NCI-H1436 (cell line): ENCODE measurements around the gene DYNLT1.
"Not testable (repeated sequence)": the region's sequence is repeated elsewhere in the genome, so short reads cannot be mapped to it uniquely, and the experiment has no call there.

Source experiments
- DNase-seq: peaks from one replicate; lab custom pipeline; 2025; lab: John Stamatoyannopoulos, UW

Gene DYNLT1

DNA sequence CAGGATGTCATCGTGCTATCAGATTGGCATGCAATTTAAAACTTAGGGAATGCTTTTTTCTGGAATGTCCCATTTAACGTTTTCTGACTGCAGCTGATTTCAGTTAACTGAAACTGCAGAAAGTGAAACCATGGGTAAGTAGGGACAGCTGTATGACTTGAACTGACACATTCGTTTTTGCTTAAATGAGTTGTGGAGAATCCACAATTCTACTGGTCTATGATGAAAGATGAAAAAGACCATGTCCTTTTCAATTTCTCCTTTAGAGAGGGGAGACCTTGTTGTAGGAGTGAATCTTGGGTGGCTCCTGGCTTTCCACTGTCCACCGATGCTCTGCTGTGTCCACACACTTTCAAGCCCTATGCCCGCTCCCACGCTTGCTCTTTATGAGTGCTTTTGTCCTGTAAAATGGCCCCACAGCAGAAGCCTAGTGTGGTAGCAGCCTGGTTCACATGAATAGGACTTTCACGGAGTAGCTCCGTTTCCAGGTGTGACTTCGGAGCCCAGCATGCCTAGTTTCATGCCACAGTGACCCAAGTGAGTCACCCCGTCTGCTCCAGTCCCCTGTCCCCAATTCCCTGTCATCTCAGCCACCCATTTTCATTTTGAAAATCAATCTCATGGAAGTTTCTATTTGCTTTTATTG is 21.9 kb downstream of the DYNLT1 start:
- no peak for DNase-seq

DNA sequence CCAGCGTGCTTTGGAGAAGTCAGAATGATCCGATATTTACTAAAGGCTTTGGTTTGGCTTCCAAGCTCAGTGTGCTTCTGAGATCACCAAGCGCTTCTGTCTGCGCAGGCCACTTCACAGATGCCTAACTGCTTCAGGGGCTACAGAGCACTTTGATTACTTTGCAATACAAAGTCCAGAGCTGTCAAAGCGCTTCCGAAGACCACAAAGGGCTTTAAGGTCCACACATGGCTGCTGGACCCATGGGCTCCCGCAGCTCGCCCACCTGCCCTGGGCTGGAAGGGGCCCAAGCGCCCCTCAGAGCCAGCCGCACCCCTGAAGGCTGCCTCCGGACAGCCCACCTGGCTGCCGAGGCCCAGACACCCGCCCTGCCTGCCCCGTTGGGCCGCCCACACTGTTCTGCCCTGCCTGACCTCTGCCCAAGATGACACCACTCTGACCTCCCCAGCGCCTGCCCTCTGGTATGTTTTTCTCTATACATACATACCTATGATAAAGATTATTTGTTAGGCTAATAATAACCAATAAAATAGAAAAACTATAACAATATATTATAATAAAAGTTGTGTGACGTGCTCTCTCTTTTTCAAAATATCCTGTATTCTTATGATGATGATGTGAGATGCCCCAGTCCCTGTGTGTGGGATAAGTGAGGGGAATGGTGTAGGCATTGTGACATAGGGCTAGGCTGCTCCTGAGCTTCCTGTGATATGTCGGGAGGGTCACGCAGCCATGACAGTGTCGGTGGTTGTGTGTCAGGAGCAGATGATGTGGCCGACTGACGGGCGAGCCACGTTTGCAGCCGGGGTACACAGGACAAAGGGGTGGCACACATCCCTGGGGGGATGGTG is 22.6 kb downstream of the DYNLT1 start:
- no peak for DNase-seq

DNA sequence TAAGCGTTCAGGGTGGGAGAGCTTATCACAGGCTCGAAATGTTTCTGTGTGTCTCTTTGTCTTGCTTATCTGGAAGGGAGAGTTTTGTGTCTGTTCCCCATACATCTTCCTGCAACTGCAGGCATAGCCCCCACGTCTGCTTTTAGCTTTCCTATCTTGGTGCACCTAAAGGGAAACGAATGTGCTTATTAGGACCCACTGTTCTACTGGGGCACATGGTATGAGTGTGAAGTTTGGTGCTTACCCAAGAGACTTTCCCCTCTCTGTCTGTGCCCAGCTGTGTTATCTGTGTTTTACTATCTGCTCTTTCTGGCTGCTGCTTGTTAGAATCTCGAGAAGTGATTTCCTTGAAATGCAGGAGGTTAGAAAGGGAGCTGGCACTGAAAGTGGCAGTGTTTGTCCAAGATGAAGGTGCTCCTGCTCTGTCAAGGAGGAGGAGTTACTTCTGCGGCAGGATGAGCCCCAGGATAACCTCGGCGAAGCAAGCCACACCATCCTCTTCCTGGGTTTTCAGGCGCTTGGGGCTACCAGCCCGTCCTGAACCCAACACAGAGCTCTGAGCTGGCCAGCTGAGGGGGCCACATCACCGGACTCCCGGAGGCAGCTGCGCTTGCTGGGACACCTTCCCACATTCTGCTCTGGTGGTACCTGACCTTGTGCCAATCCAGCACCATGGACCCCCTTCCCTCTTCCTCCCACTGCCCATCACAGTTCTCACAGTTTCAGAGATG is 23.4 kb downstream of the DYNLT1 start:
- DNase-seq, result no peak

DNA sequence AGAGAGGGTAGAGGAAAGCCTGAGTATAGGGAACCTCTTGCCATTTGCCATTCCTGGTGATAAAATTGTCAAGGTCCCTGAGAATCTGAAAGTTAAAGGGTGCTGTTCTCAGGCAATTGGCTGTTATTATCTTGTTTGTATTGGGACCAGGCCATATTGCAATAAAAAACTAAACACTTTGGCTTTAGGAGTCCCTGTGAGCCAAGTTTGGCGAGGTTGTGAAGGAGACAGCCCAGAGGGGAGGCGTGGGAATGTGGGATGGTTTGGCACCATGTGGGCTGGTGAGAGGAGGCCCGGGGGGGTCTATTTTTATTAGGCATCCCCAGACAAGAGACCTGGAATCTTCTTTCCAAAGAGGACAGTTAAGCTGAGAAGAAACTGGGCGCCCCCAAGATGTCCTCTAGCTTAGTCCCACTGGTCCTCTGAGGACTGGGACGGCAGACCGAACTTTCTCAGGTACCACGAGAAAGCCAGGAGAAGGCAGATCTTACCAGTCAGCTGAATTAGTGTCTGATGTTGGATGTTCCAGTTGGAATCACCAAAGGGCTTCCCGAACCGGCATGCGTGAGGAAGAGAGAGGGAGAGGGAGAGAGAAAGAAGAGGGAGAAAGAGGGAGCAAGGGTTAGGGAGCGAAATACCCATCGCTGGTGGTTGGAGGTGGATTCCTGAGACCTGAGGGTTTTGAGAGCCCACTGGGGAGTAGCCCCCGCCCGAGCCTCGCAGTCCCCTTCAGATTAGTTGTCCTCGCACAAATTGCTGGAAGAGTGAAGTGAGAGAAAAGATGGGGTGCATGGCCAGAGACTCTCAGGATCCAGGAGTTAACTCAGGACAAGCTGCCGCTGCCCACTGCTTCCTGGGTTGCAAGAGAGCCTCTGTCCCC is 24.4 kb downstream of the DYNLT1 start:
- no peak for DNase-seq

DNA sequence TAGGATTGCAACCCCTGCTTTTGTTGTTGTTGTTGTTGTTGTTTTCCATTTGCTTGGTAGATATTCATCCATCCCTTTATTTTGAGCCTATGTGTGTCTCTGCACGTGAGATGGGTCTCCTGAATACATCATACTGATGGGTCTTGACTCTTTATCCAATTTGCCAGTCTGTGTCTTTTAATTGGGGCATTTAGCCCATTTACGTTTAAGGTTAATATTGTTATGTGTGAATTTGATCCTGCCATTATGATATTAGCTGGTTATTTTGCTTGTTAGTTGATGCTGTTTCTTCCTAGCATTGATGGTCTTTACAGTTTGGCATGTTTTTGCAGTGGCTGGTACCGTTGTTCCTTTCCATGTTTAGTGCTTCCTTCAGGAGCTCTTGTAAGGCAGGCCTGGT is 26.3 kb downstream of the DYNLT1 start:
- not testable (repeated sequence) for DNase-seq

DNA sequence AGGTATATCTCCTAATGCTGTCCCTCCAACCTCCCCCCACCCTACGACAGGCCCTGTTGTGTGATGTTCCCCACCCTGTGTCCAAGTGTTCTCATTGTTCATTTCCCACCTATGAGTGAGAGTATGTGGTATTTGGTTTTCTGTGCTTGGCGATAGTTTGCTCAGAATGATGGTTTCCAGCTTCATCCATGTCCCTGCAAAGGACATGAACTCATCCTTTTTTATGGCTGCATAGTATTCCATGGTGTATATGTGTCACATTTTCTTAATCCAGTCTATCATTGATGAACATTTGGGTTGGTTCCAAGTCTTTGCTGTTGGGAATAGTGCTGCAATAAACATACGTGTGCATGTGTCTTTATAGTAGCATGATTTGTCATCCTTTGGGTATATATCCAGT is 29.9 kb downstream of the DYNLT1 start:
- not testable (repeated sequence) for DNase-seq

DNA sequence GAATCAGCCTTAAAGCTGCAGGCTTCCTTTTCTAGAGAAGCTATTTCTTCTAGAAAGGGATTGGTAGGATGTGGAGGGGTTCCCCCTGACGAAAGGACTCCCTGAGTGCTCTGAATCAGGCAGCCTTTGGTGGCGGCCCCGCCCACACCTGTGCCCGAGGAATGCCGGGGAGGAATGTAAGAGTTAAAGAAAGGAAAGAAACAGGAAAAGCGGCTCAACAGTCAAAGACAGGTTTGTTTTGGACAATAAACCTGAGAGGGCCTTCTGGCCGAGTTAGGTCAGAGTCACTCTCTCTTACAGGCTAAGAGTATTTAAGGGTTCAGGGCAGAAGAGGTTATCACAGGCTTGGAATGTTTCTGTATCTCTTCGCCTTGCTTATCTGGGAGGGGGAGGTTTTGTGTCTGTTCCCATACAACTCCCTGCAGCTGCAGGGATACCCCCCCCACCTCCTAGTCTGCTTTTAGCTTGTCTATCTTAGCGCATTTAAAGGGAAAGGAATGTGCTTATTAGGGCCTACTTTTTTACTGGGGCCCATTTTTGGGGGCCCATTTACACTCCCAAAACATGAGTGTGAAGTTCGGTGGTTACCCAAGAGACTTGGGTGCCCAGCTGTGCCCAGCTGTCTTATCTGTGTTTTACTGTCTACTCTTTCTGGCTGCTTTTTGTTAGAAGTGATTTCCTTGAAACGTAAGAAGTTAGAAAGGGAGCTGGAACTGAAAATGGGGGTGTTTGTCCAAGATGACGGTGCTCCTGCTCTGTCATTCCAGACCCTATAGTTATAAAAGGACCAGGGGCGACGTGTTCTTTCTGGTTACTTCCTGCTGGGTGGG is 32.8 kb downstream of the DYNLT1 start:
- DNase-seq, result no peak

DNA sequence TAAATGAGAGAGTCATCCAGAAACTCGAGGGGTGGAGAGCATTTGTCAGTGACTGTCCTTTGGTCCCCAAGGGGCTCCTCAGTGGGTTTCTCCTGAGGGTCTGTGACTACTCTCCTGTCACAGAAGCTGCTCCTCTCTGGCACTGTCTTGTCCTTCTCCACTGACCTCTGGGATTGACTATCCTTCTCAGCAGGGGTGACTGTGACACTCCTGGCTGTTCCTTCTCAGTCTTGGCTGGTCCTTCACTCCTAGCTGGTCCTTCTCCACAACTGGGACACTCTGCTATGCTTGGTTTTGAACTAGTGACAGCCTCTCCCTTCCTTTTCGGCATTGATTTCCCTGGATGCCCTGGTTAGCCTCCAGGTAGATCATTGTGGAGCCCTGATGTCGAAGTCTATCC is 33.5 kb downstream of the DYNLT1 start:
- no peak for DNase-seq

DNA sequence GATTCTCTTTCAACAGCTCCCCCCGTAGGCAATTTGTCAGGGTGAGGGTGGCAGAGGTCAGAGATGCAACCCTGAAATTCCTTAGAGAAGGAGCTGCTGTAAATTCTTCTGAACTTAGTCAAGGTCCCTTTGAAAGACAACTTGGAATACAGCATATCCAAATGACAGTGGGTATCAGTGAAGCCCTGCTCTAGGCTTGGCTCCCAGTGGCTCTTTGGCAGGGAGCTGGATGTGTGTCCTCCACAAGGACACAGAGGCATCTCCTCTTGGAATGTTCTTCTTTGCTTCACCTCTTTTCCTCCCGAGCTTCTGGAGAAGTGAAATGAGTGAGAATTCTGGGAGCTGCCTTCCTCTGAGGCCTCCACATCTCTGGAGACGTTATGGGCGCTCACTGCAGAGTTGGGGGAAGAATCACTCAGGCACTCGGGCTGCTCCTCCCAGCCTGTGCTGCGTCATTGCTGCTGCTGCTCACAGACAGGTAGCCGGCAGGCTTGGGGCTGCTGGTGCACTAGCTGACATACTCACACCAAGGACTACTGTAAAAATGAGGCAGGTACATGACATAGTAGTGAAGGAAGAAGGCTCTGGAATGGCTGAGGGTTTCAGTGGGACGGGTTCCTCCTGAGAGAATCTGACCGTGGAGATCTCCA is 34.1 kb downstream of the DYNLT1 start:
- DNase-seq, result no peak

DNA sequence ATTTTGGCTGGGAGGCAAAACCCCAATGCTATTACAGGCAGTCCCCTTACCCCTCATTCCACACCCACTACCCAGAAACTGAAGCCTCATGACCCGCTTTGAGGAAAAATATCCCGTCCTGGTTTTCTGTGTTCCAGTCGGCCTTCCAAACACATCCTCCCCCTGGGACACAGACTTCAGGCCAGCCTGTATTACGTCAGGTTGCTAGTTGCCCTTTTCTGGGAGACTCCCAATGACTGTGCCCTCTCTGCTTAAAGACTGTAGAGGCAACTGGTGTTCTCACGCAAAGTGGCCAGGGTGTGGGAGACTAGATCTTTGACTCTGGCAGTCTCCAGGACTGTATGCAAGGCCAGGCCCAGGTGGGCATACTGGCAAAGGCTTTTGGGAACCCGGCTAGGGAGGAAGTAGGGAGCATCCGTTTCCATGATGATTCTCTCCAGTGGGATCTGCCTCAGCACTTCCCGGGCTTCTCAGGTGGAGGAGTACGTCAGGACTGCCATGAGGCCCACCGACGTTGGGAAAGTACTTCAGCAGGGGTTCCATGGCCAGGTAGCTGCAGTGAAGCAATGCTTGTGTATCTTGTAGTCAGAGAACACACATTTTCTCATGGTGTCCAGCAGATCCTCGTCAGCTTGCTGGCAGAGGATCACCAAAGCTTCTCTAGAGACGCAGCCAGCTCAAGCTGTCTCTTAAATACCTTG is 34.9 kb downstream of the DYNLT1 start:
- DNase-seq, result no peak

DNA sequence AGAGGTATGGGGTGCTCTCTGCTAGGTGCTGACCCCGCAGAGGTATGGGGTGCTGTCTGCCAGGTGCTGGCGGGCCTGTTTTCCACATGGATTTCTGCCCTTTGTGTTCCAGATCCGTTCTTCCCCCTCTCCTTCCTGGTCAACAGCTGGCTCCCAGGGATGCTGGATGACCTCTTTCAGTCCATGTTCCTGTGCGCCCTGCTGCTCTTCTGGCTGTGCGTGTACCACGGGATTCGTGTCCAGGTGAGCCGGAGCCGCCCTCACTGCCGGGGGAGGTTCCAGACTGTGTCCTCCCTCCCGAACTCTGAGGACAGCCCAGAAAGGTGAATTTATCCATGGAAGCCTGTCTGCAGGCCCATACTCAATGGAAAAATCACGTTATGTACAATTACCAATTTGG is 36.3 kb downstream of the DYNLT1 start:
- DNase-seq, result no peak

DNA sequence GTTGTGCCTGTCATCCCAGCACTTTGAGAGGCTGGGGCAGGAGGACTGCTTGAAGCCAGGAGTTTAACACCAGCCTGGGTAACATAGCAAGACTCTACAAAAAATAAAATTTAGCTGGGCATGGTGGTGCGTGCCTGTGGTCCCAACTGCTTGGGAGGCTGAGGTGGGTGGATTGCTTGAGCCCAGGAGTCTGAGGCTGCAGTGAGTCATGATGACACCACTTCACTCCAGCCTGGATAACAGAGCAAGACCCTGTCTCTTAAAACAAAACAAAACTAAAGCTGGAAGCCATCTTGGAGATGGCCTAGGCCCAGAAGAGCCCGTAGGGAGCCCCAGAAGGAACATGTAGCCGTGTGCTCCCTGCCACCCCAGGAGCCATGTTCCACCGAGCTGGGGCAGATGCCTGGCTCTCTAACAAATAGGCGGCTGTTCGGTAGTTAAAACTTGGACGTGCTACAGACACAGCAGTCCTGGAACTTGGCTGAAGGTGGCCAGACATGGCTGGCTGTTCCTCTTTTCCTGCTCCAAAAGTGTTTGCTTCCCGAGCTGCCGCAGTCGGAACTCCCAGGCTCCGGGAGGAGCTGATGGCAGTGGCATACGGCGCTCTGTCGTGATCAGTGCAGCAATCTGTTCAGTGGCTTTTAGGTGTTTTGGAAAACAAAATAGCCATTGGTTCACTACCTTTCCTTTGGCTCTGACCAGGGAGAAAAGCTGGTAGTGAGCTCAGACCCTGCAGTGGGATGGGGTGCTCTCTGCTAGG is 37.0 kb downstream of the DYNLT1 start:
- no peak for DNase-seq

DNA sequence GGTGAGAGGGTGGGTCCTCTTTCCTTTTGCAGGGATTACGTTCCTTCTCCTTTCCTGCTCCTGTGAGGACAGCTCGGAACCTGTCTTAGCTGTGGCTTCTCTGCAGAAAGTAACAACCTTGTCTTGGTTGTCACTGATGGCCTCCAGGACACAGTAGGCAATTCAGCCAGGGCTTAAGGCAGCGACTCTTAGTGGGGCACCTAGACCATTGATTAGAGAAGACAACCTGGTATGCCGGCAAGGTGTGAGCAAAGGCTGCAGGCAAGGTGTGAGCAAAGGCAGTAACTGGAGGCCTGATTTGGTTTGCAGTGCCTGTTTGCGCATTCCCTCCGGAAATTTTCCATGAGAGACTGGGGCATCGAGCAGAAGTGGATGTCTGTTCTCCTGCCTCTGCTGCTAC is 37.6 kb downstream of the DYNLT1 start:
- no peak for DNase-seq

DNA sequence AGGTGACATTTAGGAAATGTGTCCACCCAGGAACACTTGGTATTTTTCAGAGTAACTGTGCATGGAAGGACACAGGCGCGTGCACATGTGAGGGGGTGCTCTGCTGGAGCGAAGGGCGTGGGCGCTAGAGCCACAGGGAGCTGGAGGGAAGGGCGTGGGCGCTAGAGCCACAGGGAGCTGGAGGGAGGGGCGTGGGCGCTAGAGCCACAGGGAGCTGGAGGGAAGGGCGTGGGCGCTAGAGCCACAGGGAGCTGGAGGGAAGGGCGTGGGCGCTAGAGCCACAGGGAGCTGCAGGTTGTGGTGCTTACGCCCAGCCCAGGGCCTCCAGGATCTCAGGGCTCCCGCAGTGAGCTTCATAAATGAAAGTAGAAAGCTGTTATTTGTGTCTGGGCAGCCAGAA is 38.5 kb downstream of the DYNLT1 start:
- DNase-seq, result not testable (repeated sequence)

DNA sequence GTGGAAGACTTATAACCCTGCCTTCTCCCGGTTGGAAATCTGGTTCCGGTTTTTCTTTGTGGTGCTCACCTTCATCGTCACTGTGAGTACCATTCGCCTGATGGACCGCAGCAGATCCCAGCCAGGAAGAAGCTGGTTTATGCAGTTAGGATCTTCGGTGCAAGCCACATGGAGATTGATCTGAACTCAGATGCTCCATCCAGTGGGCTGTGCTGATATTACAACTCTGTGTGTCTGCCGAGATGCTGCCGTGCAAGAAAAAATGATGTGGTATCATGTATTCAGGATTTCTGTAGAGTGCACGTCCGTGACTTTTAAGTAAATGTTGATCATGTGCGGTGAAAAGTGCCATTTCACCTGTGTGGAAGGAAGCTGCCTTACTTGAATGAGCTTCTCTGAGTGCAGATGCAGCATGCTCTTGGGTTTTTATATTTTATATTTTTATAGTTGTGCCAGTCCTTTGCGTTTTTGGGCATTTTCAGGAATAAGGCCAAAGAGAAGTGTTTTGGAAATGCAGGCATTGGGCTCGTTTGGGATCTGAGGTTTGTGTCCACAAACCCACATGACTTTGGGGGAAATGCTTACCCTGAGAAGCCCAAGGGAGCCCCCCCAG is 39.2 kb downstream of the DYNLT1 start:
- DNase-seq, result peak; percentile 40

DNA sequence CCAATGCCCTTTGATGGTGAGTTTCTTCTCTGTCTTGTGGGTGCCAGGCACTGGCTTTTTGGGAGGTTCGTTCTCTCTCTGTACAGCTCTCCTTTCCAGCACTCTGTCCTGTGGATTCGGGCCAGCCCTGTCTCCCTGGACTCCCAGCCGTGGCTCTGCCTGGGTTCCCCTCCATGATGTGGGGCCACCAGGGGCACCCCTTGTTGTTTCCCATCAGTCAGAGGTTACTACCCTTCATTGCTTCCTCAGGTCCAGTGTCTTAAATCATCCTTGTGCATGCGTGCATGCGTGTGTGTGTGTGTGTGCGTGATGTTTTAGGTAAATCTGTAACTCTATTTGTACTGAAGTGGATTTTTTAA is 40.5 kb downstream of the DYNLT1 start:
- DNase-seq, result no peak

DNA sequence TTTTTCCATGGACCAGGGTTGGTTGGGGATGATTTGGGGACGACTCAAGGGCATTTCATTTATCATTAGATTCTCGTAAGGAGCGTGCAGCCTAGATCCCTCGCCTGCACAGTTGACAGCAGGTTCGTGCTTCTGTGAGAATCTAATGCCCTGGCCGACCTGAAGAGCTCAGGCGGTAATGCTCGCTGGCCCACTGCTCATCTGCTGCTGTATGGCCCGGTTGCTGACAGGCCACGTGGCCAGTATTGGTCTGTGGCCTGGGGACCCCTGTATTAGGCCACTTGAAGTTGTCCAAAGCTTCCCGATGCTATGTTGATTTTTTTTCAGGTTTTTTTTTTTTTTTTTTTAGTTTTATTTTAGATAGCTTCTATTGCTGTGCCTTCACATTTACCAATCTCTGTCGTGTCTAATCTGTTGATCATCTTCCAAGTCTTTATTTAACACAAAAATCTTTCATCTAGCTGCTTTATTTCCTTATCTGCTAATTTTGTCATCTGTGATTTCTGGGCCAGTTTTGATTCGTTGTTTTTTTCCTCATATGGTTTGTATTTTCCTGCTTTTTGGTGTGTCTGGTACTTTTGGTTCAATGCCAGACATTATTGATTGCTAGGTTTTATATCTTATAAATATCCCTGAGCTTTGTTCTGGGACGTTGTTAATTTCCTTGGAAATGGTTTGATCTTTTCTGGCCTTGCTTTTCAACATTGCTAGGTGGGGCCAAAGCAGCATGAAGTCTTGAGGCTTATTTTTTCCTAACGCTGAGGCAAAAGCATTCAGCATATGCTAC is 41.1 kb downstream of the DYNLT1 start:
- DNase-seq, result no peak

DNA sequence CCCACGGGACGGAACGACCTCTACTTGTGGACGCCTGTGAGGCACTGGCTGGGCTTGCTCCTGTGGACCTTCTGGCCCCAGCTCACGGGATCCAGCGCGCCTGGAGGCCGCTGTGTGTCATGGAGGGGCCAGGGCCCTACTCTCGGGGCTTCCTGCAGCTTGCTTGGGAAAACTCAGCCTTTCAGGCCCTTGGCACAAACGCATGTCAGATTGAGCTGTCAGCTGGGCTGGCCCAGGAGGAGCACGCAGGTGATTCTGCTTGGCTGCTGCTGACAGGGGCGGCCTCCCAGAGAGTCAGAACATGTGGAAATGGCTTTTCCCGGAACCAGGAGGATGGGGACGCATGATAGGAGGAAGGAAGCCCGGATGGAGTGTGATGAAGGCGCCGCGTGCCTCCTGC is 44.9 kb downstream of the DYNLT1 start:
- no peak for DNase-seq
